Transverse colon (tissue), 4 donors: ENCODE data around the gene OSBPL10. TPM values are rescaled to one million over a fixed set of nuclear protein-coding genes. Genes with fewer than 3 reads are reported as not detected.

Experiments used
- DNase-seq: peaks from one replicate; pipeline ENCODE4 v3.0.0-alpha.2; 2019
- H3K27ac ChIP-seq, 4 donors: fragments of 200-600 bp; sonication (generic); 2 replicates each; pipeline ENCODE4 v1.5.1; 2016 to 2018; ENCODE audit warnings: inconsistent platforms in 4 of 4
- H3K27me3 ChIP-seq: fragments of 200-600 bp; sonication (generic); 2 replicates; pipeline ENCODE4 v1.5.1; 2017; ENCODE audit warnings: inconsistent platforms
- H3K36me3 ChIP-seq, 4 donors: fragments of 200-600 bp; sonication (generic); 2 replicates each; pipeline ENCODE4 v1.5.1; 2017 to 2019; ENCODE audit warnings: inconsistent platforms in 4 of 4
- H3K4me1 ChIP-seq, 4 donors: fragments of 200-600 bp; sonication (generic); 2 replicates each; pipeline ENCODE4 v1.5.1; 2017 to 2020; ENCODE audit warnings: inconsistent platforms in 4 of 4
- H3K4me3 ChIP-seq, 4 donors: fragments of 200-600 bp; sonication (generic); 1 replicate in 1 of 4; 2 replicates in 3 of 4; pipeline versions ENCODE4 v1.5.1 to v1.6.1; 2017 to 2019; ENCODE audit warnings: inconsistent platforms in 4 of 4
- H3K9me3 ChIP-seq, 2 donors: fragments of 200-600 bp; sonication (generic); 2 replicates each; pipeline ENCODE4 v1.5.1; 2017 to 2019; ENCODE audit warnings: inconsistent platforms in 2 of 2
- CTCF ChIP-seq, 5 experiments: fragments of 200-600 bp in 3 of 5; fragments of 450-650 bp in 2 of 5; sonication (generic) in 3 of 5; IDR thresholded peaks; 1 replicate in 2 of 5; 2 replicates in 3 of 5; pipeline ENCODE4 v1.5.1; 2016 to 2017; ENCODE audit warnings: antibody characterized with exemption in 5 of 5, inconsistent platforms in 3 of 5, mild to moderate bottlenecking in 2 of 5, moderate library complexity in 1 of 5
- EP300 ChIP-seq: sonication (generic); formaldehyde crosslinking; IDR thresholded peaks from one replicate; pipeline ENCODE4 v1.6.1; 2017; ENCODE audit warnings: antibody characterized with exemption, low read depth
- POLR2A ChIP-seq: fragments of 450-650 bp; IDR thresholded peaks from one replicate; pipeline ENCODE4 v1.6.1; 2016; ENCODE audit warnings: antibody characterized with exemption, mild to moderate bottlenecking, moderate library complexity
- POLR2AphosphoS5 ChIP-seq, 3 donors: sonication (generic); formaldehyde crosslinking; IDR thresholded peaks; one replicate each; pipeline ENCODE4 v1.6.1; 2016; ENCODE audit warnings: antibody characterized with exemption in 3 of 3
- WGBS, 2 donors: methylation state at CpG; one replicate each; pipeline ENCODE4 v1.1.5; 2018; ENCODE audit warnings: low coverage in 1 of 2; 5-methylcytosine and 5-hydroxymethylcytosine counted together
- in situ Hi-C, 4 donors: fragments of 200-750 bp; cut with MboI; loops; one replicate each; pipeline versions ENCODE4 v1.15.0 to v1.15.1; 2017; ENCODE audit warnings: low sequenced_read_pairs in 3 of 4, low pct_ligation_motif_present in 1 of 4, low pct_unique_long_range_greater_than_20kb in 1 of 4
- intact Hi-C: fragments of 100-400 bp; cut with DNase I; formaldehyde crosslinking; loops from one replicate; pipeline ENCODE4 v1.15.1; 2023; ENCODE audit warnings: low total_unique reads
- total RNA-seq, 4 donors: library from RNA; depleted of rRNA; stranded (reverse); fragments of >200 nt; gene quantifications; one replicate each; pipeline ENCODE4 v1.1.0, GENCODE V29; 2016

Gene OSBPL10
- total RNA-seq, 4 donors from 2014 or later, result 10.0 to 34.8 (median 19.5) TPM

GRCh38 chr3:31620656-31621055, 360.4 kb downstream of the OSBPL10 start:
- TF ChIP-seq POLR2AphosphoS5 (IDR thresholded peaks at IDR 0.05) (no peak), EP300 (no peak), POLR2A (no peak), CTCF (IDR thresholded peaks at IDR 0.05) (no peak)
- Histone ChIP-seq H3K36me3 (peaks cover 0 to 20% (median 10%) of the 10 kb centered on the region in 4 donors), H3K27me3 (no peaks in the 10 kb centered on the region), H3K4me1 (no peaks in the 10 kb centered on the region), H3K9me3 (no peaks in the 10 kb centered on the region), H3K27ac (no peak overlapping the region), H3K4me3 (no peak overlapping the region)
- in situ Hi-C loops, result no loop called here
- intact Hi-C loops, result no loop called here
- 74 to 100% methylated on average over 1 of the region's 1 CpG for WGBS, 2 donors
- DNase-seq, result no peak

GRCh38 chr3:31616711-31617110, 364.4 kb downstream of the OSBPL10 start:
- H3K27me3 ChIP-seq, result no peaks in the 10 kb centered on the region
- in situ Hi-C loops, result no loop called here
- no peak overlapping the region for H3K27ac ChIP-seq
- intact Hi-C loops, result no loop called here
- no peak for DNase-seq
- no peak overlapping the region for H3K4me3 ChIP-seq
- WGBS, 2 donors, result 68 to 91% methylated on average over 2 of the region's 2 CpGs
- no peaks in the 10 kb centered on the region for H3K9me3 ChIP-seq
- peaks cover 0 to 19% (median 2%) of the 10 kb centered on the region in 4 donors for H3K4me1 ChIP-seq
- peaks cover 0 to 5% (median 2%) of the 10 kb centered on the region in 4 donors for H3K36me3 ChIP-seq
- TF ChIP-seq CTCF (IDR thresholded peaks at IDR 0.05) (no peak), EP300 (no peak), POLR2AphosphoS5 (IDR thresholded peaks at IDR 0.05) (no peak), POLR2A (no peak)

- in situ Hi-C loops (no loop called here), intact Hi-C loops (no loop called here)
- TF ChIP-seq POLR2A (no peak), POLR2AphosphoS5 (IDR thresholded peaks at IDR 0.05) (no peak), EP300 (no peak), CTCF (IDR thresholded peaks at IDR 0.05) (no peak)
- H3K27me3 ChIP-seq, result no peaks in the 10 kb centered on the region
- no peak overlapping the region for H3K4me3 ChIP-seq
- H3K4me1 ChIP-seq, result peaks cover 0 to 19% (median 2%) of the 10 kb centered on the region in 4 donors
- no peak for DNase-seq
- no peak overlapping the region for H3K27ac ChIP-seq
- H3K36me3 ChIP-seq, result peaks cover 0 to 5% (median 2%) of the 10 kb centered on the region in 4 donors
- no peaks in the 10 kb centered on the region for H3K9me3 ChIP-seq
- 63 to 78% methylated on average over 4 of the region's 4 CpGs for WGBS, 2 donors
Observed at GRCh38 chr3:31615071-31615875, 365.8 kb downstream of the OSBPL10 start.

GRCh38 chr3:31614162-31614921, 366.7 kb downstream of the OSBPL10 start:
- intact Hi-C loops (no loop called here), in situ Hi-C loops (no loop called here)
- no peak overlapping the region for H3K27ac ChIP-seq
- no peak for DNase-seq
- H3K27me3 ChIP-seq, result no peaks in the 10 kb centered on the region
- WGBS, 2 donors, result 75 to 76% methylated on average over 5 of the region's 5 CpGs
- H3K4me1 ChIP-seq, result peaks cover 0 to 19% (median 2%) of the 10 kb centered on the region in 4 donors
- peaks cover 0 to 5% (median under 1%) of the 10 kb centered on the region in 4 donors for H3K36me3 ChIP-seq
- H3K9me3 ChIP-seq, result no peaks in the 10 kb centered on the region
- TF ChIP-seq EP300 (no peak), CTCF (IDR thresholded peaks at IDR 0.05) (no peak), POLR2AphosphoS5 (IDR thresholded peaks at IDR 0.05) (no peak), POLR2A (no peak)
- no peak overlapping the region for H3K4me3 ChIP-seq
